ENCODE data around the gene PAX7.

PAX7 gene

GRCh38 chr1:18710002-18710401, 79.4 kb downstream of the PAX7 start:
- H3K36me3 ChIP-seq: no peaks in the 10 kb centered on the region
- TF ChIP-seq CTCF (IDR thresholded peaks at IDR 0.05): no peak
- H3K4me3 ChIP-seq (ENCODE audit: low read depth in 1 of 2, low read length in 1 of 2): no peak overlapping the region
- H3K27me3 ChIP-seq: peaks cover 70% of the 10 kb centered on the region
- H3K27ac ChIP-seq: no peak overlapping the region
- H3K4me1 ChIP-seq (ENCODE audit: control insufficient read depth in 1 of 2, insufficient read depth in 1 of 2, low read depth in 1 of 2, low read length in 1 of 2): no peaks in the 10 kb centered on the region
- no peaks in the 10 kb centered on the region for H3K9me3 ChIP-seq

GRCh38 chr1:18711003-18711402, 80.4 kb downstream of the PAX7 start:
- Histone ChIP-seq H3K9me3 (no peaks in the 10 kb centered on the region), H3K36me3 (no peaks in the 10 kb centered on the region), H3K4me3 (ENCODE audit: low read depth in 1 of 2, low read length in 1 of 2) (no peak overlapping the region), H3K4me1 (ENCODE audit: control insufficient read depth in 1 of 2, insufficient read depth in 1 of 2, low read depth in 1 of 2, low read length in 1 of 2) (no peaks in the 10 kb centered on the region), H3K27me3 (peaks cover 70% of the 10 kb centered on the region), H3K27ac (no peak overlapping the region)
- TF ChIP-seq CTCF (IDR thresholded peaks at IDR 0.05): no peak

GRCh38 chr1:18711536-18712251, 81.0 kb downstream of the PAX7 start:
- Histone ChIP-seq H3K36me3 (no peaks in the 10 kb centered on the region), H3K4me1 (ENCODE audit: control insufficient read depth in 1 of 2, insufficient read depth in 1 of 2, low read depth in 1 of 2, low read length in 1 of 2) (no peaks in the 10 kb centered on the region), H3K4me3 (ENCODE audit: low read depth in 1 of 2, low read length in 1 of 2) (no peak overlapping the region), H3K27ac (no peak overlapping the region), H3K9me3 (no peaks in the 10 kb centered on the region), H3K27me3 (peaks cover 72% of the 10 kb centered on the region)
- TF ChIP-seq CTCF (IDR thresholded peaks at IDR 0.05): no peak

- TF ChIP-seq CTCF (IDR thresholded peaks at IDR 0.05): no peak
- Histone ChIP-seq H3K36me3 (no peaks in the 10 kb centered on the region), H3K4me3 (ENCODE audit: low read depth in 1 of 2, low read length in 1 of 2) (no peak overlapping the region), H3K4me1 (ENCODE audit: control insufficient read depth in 1 of 2, insufficient read depth in 1 of 2, low read depth in 1 of 2, low read length in 1 of 2) (no peaks in the 10 kb centered on the region), H3K27ac (no peak overlapping the region), H3K27me3 (peaks cover 75% of the 10 kb centered on the region), H3K9me3 (no peaks in the 10 kb centered on the region)
These were observed 81.6 kb downstream of the PAX7 start for GRCh38 chr1:18712252-18712600.

GRCh38 chr1:18714404-18715175, 83.9 kb downstream of the PAX7 start:
- Histone ChIP-seq H3K4me1 (ENCODE audit: control insufficient read depth in 1 of 2, insufficient read depth in 1 of 2, low read depth in 1 of 2, low read length in 1 of 2) (no peaks in the 10 kb centered on the region), H3K27ac (no peak overlapping the region), H3K27me3 (peaks cover 92% of the 10 kb centered on the region), H3K4me3 (ENCODE audit: low read depth in 1 of 2, low read length in 1 of 2) (no peak overlapping the region), H3K9me3 (no peaks in the 10 kb centered on the region), H3K36me3 (no peaks in the 10 kb centered on the region)
- no peak for TF ChIP-seq CTCF (IDR thresholded peaks at IDR 0.05)
